ENCODE results near the gene KAT6B.
"Not testable (repeated sequence)": the region's sequence is repeated elsewhere in the genome, so short reads cannot be mapped to it uniquely, and the experiment has no call there.

KAT6B gene

GRCh38 chr10:74859546-74859945, 33.1 kb downstream of the KAT6B start:
- peak; percentile 19 for DNase-seq (ENCODE audit: low read depth)

- DNase-seq (ENCODE audit: low read depth): no peak
These were observed 36.2 kb downstream of the KAT6B start for GRCh38 chr10:74862625-74863024.

DNA sequence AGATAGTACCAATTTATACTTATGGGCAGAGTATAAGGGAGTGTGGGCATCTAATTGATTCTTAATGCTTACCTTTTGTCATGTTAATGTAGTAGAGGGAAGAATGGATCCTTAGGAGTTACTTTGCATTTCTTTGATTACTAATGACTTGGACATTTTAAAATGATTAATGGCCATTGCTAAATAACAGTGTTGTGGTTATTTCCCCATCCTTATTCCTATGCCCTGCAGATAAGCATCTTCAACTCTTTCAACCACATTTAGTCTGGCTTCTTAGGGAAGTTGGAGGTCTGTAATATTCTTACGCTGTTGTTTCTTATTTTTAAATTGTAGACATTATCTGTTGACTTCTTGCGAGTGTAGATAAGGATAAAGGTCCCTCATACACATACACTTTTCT, 37.2 kb downstream of the KAT6B start:
- DNase-seq (ENCODE audit: low read depth): no peak

DNA sequence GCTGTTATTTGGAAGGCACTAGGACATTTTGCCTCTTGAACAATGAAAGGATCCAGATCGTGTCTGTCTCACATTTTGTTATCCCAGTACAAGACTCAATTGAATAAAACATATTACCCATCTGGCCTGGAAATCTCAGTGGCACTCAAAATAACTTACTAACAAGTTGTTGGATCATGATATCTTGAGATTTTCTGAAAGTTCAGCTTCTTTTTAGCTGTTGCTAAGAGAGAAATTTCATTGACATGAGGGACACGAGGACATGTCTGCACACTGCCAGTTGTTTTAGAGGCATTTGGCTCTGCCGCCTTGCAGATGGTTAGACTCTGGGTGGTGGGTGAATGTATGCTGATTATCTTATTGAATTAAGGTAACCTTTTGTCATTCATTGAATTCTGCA, 41.0 kb downstream of the KAT6B start:
- no peak for DNase-seq (ENCODE audit: low read depth)

GRCh38 chr10:74868392-74868977, 42.1 kb downstream of the KAT6B start:
- DNase-seq (ENCODE audit: low read depth): no peak

DNA sequence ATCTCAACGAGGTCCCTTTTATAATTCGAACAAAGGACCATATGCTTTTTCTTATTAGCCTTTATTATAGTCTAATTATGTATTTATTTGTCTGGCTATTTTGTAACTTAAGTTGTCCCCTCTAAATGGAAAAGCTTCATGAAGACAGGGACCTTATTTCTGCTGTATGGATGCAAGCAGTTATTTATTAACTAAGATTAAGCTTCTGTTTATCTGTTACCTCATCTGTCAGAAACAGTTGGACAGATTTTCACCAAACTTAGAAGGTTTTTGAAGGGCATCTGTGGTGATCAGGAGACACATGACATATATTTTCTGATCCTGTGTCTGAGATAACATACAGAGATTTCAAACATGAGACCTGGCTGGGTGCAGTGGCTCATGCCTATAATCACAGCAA, 43.2 kb downstream of the KAT6B start:
- DNase-seq (ENCODE audit: low read depth): no peak

DNA sequence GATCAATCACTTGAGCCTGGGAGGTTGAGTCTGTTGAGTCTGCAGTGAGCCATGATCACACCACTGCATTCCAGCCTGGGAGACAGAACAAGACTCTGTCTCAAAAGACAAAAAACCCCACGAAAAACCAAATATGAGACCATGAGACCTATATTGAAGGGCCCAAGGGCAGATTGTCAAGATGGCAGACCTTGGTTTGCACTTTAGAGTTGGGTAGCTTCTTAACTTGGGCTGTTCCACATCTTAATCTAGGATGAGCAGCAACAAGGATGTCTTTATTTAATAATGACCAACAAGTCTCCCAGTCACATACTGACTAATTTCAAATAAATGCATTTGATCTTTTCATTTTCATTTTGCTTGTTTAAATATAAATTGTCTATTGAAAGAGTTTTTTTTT, 43.8 kb downstream of the KAT6B start:
- no peak for DNase-seq (ENCODE audit: low read depth)

DNA sequence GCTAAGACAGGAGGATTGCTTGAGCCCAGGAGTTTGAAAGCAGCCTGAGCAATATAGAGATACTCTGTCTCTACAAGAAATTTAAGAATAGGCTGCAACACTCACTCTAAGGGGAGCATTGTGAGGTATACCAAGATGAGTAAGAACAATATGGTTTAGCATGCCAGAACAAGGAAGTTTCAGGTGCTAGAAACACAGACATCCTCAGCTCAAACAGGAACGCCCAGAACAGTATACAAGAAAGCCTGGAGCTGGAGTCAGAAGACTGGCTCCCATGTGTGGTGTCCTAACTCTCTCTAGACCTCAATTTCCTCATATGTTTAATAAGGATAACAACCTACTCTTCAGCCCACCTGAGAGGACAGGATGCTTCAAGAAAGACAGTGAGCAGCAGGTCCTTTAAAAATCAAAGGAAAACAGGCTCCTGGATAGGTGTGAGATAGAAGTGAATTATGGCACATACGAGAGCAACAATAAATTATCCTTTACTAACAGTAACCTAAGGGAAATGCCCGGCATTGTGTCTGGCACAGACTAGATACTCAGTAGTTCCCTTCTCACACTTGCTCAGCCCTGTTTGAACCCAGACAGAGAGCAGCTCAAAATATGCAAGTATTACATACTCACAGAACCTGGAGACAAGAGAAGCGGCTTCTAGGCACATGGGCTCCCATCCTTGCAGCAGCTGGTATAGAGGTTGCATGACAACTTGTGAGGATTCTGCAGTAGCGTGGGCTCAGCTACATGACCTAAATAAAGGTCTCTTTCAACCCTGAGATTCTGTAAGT, 45.4 kb downstream of the KAT6B start:
- no peak for DNase-seq (ENCODE audit: low read depth)

GRCh38 chr10:74873803-74874454, 47.5 kb downstream of the KAT6B start:
- no peak for DNase-seq (ENCODE audit: low read depth)

- no peak for DNase-seq (ENCODE audit: low read depth)
These were observed 48.2 kb downstream of the KAT6B start for GRCh38 chr10:74874649-74875048.

- no peak for DNase-seq (ENCODE audit: low read depth)
These were observed 48.7 kb downstream of the KAT6B start for GRCh38 chr10:74875068-74875467.

- DNase-seq (ENCODE audit: low read depth): no peak
These were observed 49.6 kb downstream of the KAT6B start for GRCh38 chr10:74875966-74876365.

DNA sequence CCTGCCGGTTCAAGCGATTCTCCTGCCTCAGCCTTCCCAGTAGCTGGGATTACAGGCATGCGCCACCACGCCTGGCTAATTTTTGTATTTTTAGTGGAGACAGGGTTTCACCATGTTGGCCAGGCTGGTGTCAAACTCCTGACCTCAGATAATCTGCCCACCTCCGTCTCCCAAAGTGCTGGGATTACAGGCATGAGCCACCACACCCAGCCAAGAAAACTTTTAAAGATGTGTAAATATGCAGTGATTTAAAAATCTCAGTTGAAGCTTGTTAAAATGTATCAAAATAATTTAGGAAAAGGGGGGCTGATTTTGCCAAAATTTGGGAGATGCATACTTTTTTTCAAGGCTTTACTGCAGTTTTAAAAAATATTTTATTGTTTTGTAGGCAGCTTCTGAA, 50.7 kb downstream of the KAT6B start:
- DNase-seq (ENCODE audit: low read depth): not testable (repeated sequence)

DNA sequence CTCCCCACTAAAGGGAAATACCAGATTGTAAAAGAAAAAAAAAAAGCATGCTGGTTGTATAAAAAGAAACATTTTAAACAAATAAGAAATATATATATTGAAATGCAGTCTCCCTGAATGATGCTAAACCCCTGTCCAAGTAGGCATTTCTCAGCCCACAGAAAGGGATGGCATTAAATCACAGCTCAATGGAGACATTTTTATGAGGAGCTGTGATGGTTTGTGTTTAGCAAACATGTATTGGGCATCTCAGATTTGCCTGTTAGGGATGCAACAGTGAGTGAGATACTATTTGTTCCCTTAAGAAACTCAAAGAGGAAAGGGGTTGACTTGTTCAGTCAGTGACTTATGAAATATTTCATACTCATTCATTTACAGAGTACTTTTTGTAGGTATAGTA, 51.5 kb downstream of the KAT6B start:
- DNase-seq (ENCODE audit: low read depth): no peak

DNA sequence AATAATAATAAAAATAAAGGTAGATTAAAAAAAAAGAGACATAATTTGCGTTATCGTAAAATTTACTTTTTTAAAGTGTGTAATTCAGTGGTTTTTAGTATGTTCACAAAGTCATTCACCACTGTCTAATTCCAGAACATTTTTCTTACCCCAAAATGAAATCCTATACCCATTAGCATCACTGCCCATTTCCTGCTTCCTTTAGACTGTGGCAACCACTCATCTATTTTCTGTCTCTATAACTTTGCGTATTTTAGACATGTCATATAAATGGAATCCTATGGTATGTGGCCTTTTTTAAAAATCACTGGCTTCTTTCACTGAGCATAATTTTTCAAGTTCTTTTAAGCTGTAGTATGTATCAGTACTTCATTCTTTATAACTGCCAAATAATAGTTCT, 53.6 kb downstream of the KAT6B start:
- DNase-seq (ENCODE audit: low read depth): peak; percentile 65

DNA sequence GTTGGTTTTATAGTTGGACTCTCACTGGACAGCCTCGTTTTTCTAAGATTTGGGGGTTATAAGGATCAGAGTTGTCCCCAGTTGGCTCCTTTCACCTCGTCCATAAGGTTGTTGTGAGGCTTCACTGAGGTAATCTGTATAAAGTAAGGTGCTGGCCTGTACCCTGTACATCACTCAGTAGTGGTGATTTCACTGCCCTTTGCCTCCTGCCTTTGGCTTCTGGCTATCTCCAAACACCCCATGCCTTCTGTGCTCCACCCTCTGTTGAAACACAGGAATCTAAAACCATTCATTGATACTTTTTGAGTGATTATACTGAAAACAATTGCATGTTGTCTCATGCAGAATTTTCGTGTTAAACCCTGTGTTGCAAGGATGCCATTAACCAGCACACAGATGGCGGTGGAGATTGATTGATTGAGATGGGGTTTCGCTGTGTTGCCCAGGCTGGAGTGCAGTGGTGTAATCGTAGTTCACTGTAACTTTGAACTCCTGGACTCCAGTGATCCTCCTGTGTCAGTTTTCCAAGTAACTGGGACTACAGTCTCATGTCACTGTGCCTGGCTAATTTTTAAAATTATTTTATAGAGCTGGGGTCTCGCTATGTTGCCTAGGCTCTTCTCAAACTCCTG, 55.0 kb downstream of the KAT6B start:
- DNase-seq (ENCODE audit: low read depth): no peak

DNA sequence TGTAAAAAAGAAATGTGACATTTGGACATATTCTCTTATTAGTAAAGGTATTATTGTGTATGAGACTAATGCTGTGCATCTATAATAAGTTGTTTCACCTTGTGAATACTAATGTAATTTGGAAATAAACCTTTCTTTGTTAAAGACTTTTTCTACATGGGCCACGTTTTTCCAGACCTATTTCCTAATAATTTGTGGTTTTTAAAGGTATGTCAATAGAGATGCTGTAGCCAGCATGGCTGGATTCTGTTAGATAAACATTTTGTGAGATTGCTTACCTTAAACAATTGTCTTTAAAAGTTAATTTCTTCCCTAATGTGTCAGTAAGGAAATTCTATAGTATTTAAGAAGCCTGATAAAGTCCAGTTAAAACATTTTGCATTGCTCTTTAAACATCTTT, 56.0 kb downstream of the KAT6B start:
- no peak for DNase-seq (ENCODE audit: low read depth)

- DNase-seq (ENCODE audit: low read depth): no peak
These were observed 56.4 kb downstream of the KAT6B start for GRCh38 chr10:74882831-74883230.

GRCh38 chr10:74883428-74883827, 57.0 kb downstream of the KAT6B start:
- DNase-seq (ENCODE audit: low read depth): no peak

DNA sequence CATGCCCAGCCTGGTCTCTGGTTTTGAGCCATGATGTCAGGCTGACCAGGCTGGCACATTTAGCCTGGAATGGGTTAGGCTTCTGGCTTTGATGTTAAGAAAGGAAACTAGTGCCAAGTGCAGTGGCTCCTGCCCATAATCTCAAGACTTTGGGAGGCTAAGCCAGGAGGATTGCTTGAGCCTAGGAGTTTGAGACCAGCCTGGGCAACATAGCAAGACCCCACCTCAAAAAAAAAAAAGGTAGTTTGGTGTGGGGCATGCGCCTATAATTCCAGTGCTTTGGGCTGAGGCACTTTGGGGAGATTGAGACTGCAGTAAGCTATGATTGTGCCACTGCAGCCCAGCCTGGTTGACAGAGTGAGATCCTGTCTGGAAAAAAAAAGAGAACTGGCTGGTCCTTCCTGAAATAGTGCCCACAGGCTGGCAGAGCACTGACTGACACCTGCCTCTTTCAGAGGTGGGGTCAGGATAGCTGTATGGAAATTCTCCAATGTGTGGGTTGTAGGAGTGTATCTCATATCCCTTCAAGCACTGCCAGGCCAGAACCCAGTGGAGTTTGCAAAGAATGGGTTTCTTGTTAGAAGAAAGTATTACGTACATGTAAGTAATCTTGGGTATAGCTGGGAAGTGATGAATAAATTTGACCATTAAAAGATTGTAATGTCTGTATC, 61.3 kb downstream of the KAT6B start:
- DNase-seq (ENCODE audit: low read depth): no peak

DNA sequence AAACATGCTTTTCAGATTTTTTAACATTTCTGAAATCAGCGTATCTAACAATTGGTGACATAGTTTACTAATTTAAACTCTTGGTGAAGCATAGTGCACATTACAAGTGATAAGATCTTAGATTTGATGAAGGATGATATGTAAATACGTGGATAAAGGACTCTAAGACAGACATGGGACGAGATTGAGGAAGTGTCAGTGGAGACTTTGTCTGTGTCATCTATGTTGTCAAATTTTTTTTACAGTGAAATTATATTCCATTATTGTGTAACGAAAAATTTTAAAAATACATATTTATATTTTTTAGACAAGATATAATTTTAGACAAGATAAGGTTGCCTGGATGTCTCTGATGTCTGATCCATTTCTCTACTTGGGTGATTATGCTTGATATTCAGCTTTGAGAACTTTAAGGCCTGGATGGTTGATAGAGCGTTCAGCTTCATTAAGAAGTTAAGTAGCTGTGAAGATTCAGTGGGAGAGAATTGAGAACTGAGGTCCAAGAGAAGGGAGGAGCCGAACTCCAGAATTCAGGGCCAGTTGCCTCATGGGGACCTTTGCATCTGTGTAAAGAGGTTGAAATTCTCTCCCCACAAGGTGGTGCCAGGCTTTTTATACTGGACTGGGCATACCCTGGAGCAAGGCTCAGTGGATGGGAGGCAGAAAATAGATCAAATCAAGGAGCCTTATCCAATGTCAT, 62.7 kb downstream of the KAT6B start:
- no peak for DNase-seq (ENCODE audit: low read depth)

DNA sequence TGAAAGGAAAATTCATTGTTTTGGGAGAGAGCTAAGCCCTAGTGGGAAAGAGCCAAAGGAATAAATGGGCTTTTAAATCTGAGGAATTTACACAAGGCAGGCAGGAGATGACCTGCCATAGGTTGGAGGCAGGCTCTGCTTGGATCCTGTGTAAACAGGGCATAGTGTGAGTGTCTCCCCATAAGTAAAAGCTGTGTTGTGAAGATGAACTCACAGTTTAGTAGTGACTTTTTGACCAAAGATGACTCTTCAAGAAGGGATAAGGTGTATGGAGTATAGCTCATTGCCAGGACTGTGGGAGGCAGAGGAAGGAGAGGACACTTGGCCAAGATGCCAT, 63.2 kb downstream of the KAT6B start:
- DNase-seq (ENCODE audit: low read depth): no peak

Measured in fibroblast of gingiva (primary cell).